AG08395 (cell line): Measurements from ENCODE around the gene GPR153.
"Not testable (repeated sequence)": the region's sequence is repeated elsewhere in the genome, so short reads cannot be mapped to it uniquely, and the experiment has no call there.

Source experiments
- DNase-seq: peaks from one replicate; pipeline ENCODE4 v3.0.0; 2012; ENCODE audit warnings: mixed read lengths, low spot score

Gene GPR153

GRCh38 chr1:6224718-6225117, 36.2 kb downstream of the GPR153 start:
- DNase-seq: no peak

DNA sequence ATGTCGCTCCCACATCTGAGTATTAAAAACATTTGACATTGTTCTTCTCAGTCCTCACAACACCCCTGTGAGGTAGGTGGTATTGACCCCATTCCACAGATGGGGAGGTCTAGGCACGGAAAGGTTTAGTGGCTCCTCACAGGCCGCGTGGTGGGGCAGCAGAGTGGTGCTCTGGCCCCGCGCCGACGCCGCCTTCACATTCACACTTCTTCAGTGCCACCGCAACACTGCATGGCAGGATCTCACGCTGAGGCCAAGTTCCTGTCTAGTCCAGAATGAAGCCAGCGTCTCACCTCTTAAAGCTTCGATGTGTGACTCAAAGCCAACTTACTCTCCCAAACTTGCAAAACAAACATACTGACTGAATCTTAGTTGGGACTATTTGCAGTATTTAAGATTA, 37.3 kb downstream of the GPR153 start:
- no peak for DNase-seq

DNA sequence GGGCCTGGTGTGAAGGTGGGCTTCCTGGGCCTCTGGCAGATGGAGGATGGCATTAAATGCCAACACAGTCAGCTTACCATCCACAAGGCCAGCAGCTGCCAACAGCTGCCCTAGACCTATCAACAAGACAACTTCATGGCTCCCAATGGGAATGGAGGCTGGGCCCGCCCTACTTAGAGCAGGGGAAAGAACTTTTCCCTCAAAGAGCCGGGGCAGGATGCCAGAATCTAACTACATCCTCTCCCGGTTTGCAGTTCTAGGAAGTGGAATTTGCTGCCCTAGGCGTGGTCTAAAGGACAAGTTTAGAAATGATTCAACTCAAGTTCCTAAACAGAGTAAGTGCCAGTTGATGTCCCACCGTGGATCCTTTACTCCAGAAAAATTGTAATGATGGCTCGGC, 38.3 kb downstream of the GPR153 start:
- DNase-seq: no peak

DNA sequence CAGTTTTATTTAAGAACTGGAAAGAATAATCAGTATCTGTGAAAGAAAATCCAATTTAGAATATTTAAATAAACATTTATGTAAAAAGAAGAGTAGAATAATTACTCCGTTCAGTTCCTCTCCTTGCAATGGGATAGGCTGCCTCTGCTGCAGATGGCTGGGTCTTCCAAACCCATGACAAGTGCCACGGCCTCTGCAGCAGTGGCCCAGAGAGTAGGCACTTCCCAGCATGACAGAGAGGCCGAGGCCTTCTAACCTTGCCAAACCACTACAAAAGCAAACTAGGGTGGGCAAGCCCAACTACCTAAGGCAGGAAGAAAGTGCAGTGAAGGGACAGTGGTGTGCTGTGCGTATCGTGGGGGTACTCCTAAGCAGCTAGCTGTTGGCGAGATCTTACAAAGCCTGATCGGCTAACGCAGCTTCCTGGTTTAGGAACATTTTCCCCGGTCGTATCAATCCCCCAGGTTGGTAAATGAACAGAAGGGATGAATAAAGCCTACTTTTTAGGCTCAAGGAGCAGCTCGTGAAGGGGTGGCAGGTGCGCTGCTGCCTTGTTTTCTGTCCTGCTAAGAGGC, 39.6 kb downstream of the GPR153 start:
- DNase-seq: no peak

DNA sequence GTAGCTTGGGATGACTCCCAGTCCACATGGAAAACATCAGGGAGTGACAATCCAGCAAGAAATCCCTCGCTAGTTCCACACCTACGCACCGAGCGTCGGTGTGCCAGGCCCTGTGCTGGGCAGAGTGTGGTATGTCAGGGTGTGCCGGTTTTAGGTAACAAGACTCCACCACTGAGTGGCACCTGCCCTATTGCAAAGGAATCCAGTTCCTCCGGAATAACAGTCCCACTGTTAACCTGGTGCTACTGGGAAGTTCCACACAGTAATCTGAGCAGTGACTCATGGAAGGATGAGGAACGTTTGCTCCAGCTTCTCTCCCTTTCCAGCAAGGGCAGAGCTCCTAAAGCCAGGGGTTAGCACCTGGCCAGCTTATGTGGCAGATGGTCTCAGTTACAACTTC, 40.7 kb downstream of the GPR153 start:
- DNase-seq: no peak

DNA sequence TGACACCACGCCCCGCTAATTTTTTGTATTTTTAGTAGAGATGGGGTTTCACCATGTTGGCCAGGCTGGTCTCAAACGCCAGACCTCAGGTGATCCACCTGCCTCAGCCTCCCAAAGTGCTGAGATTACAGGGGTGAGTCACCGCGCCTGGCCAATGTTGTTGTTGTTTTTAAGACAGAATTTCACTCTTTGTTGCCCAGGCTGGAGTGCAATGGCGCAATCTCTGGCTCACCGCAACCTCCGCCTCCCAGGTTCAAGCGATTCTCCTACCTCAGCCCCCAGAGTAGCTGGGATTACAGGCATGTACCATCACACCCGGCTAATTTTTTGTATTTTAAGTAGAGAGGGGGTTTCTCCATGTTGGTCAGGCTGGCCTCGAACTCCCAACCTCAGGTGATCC, 41.3 kb downstream of the GPR153 start:
- DNase-seq: not testable (repeated sequence)

- DNase-seq: no peak
Observed at GRCh38 chr1:6218375-6219164, 42.3 kb downstream of the GPR153 start.

- DNase-seq: no peak
Observed at GRCh38 chr1:6212193-6212959, 48.5 kb downstream of the GPR153 start.

- DNase-seq: no peak
Observed at GRCh38 chr1:6211731-6212130, 49.2 kb downstream of the GPR153 start.

DNA sequence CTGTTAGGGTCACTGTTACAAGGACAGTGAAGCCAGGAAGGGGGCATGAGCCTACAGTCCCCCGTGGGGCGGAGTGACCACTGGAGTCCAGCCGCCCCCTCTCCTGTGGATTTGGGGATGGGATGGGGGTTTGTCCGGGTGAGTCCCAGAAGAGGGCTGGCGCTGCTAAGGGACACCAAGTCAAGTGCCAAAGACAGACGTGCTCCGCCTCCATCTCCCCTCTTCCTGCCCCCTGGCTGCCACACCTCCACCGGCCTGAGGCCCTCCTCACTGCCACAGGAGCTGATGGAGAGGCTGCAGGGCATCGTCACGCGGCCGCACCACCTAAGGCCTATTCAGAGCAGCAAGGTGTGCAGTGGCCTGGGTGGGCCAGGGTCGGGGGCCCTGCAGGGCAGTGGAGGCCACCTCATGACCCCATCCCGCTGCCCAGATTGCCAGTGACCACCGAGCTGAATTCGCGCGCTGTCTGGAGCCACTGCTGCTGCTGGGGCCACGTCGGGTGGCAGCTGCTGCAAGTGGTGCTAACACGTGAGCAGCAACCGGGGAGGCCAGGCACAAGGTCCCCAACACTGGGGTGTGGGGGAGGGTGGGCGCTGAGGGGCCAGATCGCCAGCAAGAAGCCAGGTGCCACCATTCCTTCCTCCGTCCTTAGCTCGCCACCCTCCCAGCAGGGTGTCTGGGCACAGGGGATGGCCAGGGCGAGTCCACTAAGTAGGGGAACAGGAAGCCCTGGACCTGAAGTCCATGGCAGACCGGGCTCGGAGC, 50.1 kb downstream of the GPR153 start:
- DNase-seq: no peak

- DNase-seq: no peak
Observed at GRCh38 chr1:6209661-6210580, 51.0 kb downstream of the GPR153 start.

- peak; percentile 74 for DNase-seq
Observed at GRCh38 chr1:6208723-6209660, 51.9 kb downstream of the GPR153 start.

DNA sequence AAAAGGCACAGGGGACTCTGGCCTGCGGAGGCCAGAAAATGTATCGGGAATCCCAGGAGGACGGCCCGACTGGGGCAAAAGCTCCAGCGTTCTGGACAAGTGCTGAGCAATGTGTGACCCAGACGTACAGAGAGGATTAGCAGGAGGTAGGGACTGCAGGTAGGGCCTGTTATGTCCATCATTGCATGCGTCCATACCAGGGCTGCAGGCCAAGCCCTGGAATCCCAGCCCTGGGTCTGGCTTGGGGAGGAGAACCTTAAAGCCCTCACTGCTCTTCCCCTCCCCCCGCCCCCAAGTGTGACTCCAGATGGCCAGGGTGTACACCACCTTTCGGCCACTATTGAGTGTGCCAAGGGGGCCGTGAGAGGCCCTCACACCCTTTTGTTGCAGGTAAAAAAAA, 53.0 kb downstream of the GPR153 start:
- DNase-seq: no peak

GRCh38 chr1:6207075-6207885, 53.6 kb downstream of the GPR153 start:
- DNase-seq: no peak

DNA sequence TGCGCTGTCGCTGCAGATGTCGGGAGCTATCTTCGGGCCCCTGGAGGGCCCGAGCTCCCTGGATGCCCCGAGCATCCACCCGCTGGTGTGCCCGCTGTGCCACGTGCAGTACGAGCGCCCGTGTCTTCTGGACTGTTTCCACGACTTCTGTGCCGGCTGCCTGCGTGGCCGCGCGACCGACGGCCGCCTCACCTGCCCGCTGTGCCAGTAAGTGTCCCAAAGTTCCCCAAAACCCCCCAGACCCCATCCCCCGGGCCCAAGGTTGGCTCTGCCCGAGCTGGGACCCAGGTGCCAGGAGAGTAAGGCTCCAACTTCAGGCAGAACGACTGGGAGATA, 54.4 kb downstream of the GPR153 start:
- no peak for DNase-seq

- peak; percentile 47 for DNase-seq
Observed at GRCh38 chr1:6205849-6206519, 54.9 kb downstream of the GPR153 start, which contains the start of gene RNF207. RNF207 (plus strand) TSS chr1:6206119; CDS start chr1:6206536, 417 bp downstream.

DNA sequence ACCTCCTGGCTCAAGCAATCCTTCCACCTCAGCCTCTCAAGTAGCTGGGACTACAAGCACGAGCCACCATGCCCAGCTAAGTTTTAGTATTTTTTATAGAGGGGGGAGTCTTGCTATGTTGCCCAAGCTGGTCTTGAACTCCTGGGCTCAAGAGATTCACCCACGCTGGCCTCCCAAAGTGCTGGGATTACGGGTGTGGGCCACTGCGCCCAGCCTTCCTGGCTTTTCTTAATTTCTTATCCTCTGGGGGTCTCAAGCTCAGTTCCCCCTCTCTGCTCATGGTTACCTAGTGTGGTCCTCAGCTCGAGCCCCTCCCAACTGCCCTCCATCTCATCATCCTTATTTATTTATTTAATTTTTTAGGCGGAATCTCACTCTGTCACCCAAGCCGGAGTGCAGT, 58.6 kb downstream of the GPR153 start:
- no peak for DNase-seq

GRCh38 chr1:6200188-6200809, 60.6 kb downstream of the GPR153 start:
- no peak for DNase-seq
